Measurements from ENCODE around the gene ANOS1.
"Not testable (repeated sequence)": the region's sequence is repeated elsewhere in the genome, so short reads cannot be mapped to it uniquely, and the experiment has no call there.

ANOS1 gene, protein sequence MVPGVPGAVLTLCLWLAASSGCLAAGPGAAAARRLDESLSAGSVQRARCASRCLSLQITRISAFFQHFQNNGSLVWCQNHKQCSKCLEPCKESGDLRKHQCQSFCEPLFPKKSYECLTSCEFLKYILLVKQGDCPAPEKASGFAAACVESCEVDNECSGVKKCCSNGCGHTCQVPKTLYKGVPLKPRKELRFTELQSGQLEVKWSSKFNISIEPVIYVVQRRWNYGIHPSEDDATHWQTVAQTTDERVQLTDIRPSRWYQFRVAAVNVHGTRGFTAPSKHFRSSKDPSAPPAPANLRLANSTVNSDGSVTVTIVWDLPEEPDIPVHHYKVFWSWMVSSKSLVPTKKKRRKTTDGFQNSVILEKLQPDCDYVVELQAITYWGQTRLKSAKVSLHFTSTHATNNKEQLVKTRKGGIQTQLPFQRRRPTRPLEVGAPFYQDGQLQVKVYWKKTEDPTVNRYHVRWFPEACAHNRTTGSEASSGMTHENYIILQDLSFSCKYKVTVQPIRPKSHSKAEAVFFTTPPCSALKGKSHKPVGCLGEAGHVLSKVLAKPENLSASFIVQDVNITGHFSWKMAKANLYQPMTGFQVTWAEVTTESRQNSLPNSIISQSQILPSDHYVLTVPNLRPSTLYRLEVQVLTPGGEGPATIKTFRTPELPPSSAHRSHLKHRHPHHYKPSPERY

DNA sequence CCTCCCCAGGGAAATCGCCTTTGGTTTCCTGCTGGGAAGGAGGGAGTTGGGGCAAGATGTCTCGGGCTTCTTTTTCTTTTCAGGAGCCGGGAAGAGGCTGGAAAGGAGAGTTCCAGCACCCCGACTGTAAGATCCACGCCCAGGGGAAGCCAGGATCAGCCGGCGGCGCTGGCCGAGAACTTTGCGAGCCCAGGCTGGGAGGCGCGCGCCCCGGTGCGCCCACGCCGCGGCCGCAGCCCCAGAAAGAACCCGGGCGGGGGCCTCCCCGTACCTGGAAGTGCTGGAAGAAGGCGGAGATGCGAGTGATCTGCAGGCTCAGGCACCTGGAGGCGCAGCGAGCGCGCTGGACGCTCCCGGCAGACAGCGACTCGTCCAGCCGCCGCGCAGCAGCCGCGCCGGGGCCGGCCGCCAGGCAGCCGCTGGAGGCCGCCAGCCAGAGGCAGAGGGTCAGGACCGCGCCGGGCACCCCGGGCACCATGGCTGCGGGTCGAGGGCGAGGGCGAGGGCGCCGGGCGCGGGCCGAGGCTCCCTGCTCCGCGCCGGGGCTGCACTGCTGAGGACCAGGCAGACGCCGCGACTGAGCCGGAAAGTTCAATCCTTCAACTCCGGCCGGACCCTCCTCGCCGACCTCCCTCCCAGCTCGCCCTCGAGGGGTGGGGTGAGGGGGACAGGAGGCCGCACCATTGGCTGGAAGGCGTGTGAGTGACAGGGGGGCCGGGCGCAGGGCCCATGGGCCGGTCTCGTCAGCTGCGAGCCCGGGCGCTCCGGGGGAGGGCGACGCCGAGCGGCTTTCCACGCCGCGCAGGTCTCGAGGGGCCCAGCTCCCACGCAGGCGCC is at the start of gene ANOS1:
TSS of gene ANOS1 (minus strand) at position 579 of the 837 bp plus-strand sequence. CDS start at position 478, 101 bp downstream.
- DNase-seq = no peak

DNA sequence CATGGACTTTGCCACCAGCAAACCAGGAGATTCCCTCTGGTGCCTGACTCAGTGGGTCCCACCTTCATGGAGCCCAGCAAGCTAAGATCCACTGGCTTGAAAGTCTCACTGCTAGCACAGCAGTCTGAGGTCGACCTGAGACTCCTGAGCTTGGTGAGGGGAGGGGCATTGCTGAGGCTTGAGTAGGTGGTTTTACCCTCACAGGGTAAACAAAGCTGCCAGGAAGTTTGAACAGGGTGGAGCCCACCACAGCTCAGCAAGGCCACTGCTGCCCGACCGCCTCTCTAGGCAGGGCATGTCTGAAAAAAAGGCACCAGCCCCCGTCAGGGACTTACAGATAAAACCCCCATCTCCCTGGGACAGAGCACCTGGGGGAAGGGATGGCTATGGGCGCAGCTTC is 41.2 kb upstream of the ANOS1 start:
- DNase-seq = peak; percentile 0

DNA sequence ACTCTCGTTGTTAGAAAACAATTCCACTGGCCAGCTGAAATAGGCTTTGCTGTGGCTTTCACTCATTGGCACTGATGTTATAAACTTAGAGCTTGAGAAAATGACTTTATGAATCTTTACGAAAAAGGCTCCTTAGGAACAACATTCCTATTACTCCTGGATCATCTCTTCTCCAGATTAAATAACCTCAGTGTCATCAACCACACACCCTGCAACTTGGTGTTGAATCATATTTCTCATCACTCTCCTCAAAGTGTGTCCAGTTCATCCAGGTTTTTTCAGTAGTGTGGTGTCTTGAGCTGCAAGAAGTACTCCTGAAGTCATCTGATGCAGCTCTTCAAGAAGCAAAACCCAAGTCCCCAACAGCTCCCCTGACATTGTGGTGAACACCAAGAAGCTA is 28.1 kb upstream of the ANOS1 start:
- DNase-seq = no peak

DNA sequence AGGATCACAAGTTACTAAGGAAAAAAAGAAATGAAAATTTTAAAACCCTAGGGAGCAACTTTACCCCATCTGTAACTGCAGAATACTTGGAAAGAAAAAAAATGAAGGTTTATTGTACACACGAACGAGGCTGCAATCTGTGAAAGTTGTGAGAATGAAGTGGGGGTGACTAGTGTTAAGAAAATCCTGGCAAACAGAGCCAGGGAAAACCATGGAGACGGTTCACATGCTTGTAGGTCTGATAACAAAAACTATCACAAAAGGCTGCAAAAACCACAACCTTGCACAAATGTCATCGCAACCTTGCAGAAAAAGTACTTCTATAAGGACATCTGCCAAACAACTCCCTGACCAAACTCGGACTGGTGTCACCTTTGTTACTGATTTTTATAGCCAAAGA is 26.8 kb upstream of the ANOS1 start:
- not testable (repeated sequence) for DNase-seq

DNA sequence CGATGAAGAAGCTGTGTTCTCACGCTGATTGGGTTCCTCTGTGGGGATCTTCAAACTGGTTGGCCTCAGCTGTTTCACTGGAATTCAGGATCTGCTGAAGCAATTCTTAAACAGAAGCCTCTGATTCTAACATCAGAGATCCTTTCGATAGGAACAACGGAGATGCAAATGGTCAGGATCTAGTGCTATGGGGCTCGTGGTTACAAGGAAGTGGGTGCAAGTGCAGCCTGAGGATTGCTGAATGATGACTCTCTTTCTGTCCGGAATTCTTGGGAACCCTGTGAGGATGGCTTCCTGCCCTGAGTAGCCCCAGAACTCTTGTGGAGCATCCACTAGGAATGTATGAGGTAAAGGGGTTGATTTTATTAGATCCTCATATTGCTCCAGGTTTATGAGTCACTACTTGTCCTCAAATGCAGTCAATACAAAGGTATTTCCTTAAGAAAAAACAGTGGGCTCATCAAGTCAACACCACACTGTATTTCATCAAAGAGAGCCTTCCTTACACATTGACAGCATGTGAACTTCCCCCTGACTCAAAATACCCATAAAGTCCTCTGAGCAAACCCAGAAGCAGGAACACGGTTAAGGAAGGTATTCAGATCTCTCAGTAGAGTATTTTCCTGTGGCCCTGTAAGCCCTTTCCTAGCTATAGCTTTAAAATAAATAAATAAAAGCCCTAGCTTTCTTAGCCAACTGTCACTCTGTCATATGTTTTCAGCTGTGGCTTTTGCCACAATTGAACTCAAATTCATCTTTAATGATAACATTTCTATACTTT is 25.9 kb upstream of the ANOS1 start:
- DNase-seq = not testable (repeated sequence)

DNA sequence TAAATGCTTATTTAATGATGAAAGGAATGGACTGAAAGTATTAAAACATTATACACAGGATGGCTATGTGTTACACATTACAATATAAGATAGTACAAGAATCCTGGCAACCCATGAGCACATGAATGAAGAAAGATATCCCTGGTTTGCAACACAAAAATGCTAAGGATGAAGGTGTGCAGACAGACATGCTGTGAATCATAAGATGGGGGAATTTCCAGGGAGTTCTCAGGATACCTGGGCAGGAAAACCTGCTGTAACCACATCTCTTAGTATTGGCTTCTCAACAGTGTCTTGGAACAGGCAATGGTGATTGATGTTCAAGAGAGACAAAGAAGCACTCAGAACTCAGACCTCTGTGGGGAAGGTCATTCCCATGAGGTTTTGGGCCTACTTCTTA is 23.9 kb upstream of the ANOS1 start:
- DNase-seq = no peak

DNA sequence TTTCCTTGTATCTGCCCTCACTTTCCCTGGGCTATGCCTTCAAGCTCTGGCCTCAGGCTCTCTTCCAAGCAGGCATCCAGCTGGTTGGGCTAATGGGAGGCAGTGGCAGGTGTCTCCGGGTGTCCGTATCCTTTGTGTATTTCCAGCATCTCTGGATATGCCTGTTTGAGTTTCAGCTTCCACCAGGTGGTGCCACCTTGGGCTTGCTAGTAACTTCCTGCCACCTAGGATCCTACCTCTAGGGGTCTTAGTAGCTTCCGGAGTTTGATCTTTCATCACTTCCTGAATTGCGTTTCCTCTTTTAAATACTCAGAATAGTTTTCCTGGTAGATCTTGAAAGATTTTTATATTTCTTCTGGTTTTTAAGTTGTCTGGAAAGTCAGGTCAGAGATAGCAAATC is 23.2 kb upstream of the ANOS1 start:
- DNase-seq = no peak

DNA sequence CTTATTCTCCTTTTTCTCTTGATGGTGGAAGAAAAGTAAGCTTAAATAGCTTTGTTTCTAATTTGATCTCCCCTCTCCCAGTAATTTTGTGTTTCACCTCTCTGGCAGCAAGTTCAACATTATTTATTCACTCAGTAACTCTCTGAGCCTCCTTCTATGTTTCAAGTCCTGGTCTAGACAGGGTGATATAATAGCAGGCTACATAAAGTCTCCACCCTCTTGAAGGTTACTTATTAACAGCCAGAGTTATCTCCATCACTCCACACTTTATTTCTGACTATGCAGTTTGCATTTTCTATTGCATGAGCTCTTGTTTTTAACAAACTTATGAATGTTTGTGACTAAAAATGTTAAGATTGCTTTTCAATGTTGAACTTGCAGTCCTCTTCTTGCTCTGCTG is 17.8 kb upstream of the ANOS1 start:
- no peak for DNase-seq

DNA sequence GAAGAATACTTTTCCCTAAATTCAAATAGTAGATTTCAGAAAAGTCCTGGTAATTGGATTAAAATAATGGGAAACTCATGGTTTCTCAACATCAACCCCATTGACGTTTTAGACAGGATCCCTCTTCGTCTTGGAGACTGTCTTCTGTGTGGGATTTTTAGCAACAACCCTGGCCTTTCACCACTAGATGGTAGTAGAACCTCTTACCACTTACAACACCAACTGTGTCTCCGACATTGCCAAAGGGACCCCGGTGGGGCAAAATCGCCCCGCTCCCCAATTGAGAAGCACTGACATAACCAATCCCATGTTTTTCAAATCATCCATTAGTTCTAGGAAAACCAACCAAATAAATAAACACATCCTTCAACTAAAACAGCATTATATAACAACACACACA is 16.9 kb upstream of the ANOS1 start:
- DNase-seq = peak; percentile 17

DNA sequence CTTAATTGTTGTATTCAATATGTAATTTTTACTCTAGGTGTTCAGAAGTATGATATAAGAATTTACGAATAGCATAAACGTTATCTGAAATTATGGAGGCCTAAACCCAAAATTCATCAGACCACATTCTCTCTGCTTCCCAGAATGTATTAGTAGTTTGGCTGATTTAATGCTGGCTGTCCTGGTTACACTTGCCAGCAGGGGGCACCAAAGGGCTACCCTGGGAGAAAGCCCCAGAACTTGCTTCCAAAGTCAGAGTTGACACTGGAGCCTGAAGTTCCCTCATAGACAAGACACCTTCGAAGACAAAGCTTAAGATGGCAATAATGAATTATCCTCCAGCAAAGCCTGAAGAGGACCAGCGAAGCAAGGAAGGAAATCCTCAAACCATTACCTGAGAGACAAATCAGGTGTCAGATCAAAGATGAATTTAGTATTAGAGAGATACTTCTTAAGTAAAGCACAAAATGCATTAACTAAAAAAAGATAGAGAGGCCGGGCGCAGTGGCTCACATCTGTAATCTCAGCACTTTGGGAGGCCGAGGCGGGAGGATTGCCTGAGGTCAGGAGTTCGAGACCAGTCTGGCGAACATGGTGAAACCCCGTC is 11.3 kb upstream of the ANOS1 start:
- peak; percentile 49 for DNase-seq

DNA sequence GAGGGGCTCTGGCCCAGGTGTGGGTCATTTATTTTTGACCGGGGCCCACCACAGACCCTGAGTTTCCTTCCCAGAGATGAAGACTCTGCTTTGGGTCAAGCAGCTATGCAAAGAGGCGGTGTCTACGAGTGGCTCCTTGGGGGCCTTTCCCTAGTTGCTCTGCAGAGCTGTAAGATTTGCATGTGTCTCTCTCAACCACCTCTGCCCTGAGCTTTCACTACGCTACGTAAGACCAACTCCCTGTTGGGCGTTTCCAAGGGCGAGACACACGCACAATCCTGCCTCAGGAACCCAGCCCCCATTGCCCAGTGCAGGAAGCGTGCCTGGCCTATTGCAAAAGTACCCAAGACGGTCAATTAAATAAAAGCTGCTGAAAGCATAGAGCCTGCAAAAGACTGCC is 10.0 kb upstream of the ANOS1 start:
- DNase-seq = no peak

DNA sequence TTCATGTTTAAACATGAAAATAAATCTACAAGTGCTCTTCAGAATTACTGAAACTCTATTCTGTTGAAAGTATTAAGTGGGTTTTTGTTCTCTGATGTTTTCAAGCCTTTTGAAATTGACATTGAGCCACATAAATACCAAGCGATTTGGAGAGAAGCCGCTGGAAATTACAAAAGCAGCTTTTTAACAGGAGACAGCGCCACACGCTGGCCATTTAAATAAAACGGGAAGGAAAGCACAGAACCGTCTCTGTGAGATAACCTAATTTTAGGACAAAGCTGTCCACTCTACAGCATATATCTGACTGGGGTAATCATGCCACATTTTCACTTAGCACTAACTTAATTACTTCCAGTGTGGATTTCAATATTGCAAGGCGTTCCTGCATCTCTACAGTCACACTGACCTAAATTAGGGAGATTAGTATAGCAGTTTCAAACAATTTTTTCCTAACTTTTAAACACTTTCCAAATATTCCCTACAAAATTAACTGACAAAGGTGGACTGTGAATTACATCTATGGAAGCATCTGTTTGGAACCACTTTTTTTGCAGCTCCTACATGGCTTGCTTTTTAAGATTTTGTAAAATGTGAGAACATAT is 6.8 kb upstream of the ANOS1 start:
- peak; percentile 24 for DNase-seq

DNA sequence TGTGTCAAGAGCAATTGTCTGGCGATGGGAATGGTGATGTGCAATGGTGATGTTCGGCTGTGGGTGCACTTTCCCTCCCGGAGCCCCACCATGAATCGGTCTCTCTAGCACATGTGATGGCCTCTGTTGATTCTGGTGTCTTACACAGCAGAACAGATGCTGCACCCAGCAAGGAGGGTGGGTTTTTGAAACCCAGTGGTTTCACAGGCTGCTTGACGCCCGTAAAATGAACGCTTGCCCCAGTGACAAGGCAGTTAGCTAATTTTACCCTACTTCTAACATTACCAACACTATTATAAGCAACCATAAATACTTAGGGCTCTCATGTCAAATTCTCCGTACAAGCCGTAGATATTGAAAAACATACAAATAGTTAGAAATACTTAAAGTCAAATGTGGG is 5.9 kb upstream of the ANOS1 start:
- no peak for DNase-seq

DNA sequence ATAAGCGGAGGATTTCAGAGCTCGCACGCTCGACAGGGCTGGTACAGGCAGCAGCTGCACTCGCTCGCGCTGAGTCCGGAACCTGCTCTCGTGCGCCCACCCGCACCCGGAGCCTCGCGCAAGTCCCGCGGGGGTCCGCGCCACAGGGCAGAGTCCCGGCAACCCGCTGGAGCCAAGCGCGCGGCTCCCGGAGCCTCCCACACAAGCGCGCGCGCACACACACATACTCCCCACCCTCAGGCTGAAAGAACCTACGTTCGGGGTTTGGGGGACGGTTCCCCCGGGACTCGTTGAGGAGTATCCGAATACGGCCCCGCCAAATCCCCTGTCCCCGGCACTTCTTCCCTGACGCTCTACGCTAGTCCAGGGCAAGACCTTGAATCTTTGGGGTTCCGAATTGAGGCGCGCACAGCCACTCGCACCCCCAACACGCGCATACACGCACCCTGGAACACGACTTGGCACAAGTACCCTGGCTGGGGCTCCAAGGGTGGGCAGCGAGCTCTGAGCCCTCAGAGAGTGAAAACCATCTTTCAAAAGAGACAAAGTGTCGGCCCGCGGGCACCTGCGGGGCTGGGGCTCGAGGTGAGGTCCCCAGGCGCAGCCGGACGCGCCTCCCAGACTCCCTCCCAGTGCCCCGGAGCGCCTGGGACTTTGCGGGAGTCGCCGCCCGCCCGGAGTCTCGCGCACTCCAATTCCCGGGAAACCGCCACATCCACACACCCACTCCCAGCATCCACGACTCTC is 952 bp downstream of the ANOS1 start:
- no peak for DNase-seq

DNA sequence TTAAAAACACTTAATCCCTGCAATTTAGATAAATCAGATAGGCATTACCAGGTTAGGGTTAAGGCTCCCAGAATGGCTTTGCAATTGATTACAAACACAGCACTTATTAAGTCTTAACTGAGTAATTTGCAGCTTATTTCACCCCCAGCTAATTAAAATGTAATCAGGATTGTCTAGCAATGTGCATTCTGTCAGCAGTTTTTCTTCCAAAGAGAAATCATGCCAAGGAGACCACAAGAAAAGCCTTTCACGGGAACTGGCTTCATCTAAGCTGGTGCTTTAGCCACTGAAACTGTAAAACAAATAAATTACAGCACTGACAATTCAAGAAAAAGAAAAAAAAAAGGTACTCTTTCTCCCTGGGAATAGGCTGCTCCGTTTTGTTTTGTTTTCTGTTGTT is 2.1 kb downstream of the ANOS1 start:
- no peak for DNase-seq

DNA sequence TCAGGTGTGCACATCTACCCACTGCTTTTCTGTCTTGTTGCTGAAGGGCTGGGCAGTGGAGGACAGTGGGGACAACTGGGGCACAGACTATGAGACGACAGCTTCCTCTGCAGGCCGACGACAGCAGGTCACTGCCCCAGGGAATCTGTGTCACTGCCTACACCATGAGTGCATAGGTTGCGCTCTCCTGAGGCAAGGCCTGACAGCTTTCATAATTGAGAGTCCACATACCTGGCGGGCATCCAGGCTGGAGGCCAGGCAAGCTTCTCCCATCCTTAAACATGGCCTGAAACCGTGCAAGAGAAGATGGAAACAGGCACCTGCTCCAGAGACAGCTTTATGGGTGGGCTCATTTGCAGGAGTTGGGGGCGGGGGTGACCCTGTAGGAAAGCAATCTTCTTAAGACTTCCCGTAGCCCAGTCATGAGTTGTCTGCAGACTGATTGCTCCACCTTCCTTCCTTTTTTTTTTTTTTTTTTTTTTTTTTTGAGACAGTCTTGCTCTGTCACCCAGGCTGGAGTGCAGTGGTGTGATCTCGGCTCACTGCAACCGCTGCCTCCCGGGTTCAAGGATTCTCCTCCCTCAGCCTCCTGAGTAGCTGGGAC is 2.9 kb downstream of the ANOS1 start:
- DNase-seq = no peak

DNA sequence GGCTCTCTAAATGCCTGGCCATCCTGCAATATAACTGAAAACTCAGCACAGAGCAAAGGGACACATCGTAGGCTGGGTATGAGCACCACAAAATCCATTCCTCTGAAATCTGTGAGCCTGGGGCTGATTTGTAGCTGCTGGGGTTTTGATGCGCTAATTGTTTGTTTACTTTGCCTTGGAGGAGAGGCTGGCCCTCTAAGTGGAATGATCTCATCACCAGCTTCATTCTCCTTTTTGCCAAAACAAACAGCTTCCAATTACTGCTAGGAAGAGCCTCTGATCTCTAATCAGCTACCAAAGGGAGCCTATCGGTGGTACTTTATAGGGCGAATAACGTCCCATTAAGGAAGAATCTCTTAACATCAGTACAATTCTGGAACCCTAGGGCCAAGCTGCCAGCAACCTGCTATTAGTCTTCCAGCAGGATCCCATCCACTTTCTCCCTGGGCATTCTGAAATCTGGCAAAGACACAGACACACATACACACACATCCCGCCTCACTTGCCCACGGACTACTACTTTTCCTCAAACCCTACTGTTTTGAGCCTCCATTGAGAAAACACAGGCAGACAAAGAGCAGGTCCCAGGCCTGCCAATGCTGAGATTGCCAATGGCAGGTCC is 5.8 kb downstream of the ANOS1 start:
- no peak for DNase-seq

DNA sequence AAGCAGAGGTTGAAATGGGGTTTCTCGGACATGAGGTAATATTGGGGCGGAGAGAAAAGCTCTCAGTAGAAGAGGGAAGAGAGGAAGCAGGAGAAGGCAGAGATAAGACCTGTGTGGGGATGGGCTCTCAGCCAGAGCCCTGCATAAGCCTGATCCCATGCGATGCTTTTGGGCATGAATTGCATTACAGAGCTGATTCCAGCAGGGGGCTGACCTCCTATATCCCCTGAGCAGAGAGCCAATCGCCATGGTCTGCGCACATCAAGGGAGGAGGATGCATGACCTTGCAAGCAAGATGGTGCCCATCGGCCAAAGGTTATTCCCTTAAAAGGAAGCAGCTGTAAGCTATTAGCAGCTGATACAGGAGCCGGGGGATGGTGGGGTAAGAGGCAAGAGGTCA is 7.6 kb downstream of the ANOS1 start:
- no peak for DNase-seq

DNA sequence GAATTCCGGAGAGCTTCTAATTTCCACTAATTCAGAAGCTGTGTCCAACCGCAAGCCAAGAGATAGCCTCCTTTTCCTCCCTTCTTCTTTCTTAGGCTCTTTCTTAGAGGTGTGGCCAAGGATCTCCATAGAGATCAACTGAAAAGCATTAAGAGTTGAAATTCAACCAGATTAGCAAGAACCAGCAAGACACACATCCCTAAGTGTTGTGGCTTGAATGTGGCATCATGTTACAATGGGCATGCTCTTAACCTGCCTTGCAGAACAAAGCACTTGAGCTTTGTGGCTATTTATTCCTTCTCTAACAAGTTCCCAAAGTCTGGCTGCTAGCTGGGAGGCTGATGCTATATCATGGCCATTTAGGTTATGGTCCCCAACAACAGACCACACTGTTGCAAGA is 10.4 kb downstream of the ANOS1 start:
- DNase-seq = no peak

DNA sequence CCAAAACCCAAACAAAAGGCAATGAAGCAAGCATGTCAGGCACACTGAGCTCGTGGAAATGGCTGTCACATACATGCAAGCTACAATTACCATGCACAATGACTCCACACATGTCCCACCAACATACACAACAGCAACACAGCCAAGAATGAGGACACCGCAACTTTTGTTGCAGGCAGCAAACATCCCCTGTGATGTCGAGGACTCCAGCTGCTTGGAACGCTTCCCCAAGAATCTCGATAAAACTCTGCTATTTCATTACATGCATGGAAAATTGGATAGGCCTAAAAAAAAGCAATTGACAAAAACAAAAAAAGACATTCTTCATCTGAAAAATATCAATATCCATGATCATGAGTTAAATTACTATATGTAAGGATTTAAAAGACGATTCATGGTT is 11.8 kb downstream of the ANOS1 start:
- no peak for DNase-seq
